GM21447 (cell line): Measurements from ENCODE around the gene NUDT3.

ENCODE experiments used
- ATAC-seq: cut with Tn5 transposase; IDR thresholded peaks from one replicate; pipeline ENCODE4 v1.9.1; 2021; ENCODE audit not compliant: unreplicated experiment

The NUDT3 gene

GRCh38 chr6:34230653-34231371, 161.7 kb downstream of the NUDT3 start:
- no peak for ATAC-seq

- no peak for ATAC-seq
Observed at GRCh38 chr6:34229877-34230276, 162.6 kb downstream of the NUDT3 start.
